CD4-positive, alpha-beta T cell treated with Interleukin-4 for 4 hours (primary cell): Measurements from ENCODE around the gene TRMT11.

ENCODE experiments used
- DNase-seq: peaks from one replicate; pipeline ENCODE4 v3.0.0-alpha.2; 2020

The TRMT11 gene

GRCh38 chr6:126077810-126078776 lies 91.8 kb downstream of the TRMT11 start:
- no peak for DNase-seq

GRCh38 chr6:126083875-126084274 lies 97.5 kb downstream of the TRMT11 start:
- no peak for DNase-seq

GRCh38 chr6:126086560-126086959 lies 100.2 kb downstream of the TRMT11 start:
- DNase-seq: no peak
